Measurements from ENCODE around the gene CCDC51. TPM values are rescaled to one million over a fixed set of nuclear protein-coding genes. Genes with fewer than 3 reads are reported as not detected.
"Not testable (repeated sequence)": the region's sequence is repeated elsewhere in the genome, so short reads cannot be mapped to it uniquely, and the experiment has no call there.

The CCDC51 gene
- total and polyA plus RNA-seq, 2 experiments from 2014 or later = 20.8 to 24.1 TPM

DNA sequence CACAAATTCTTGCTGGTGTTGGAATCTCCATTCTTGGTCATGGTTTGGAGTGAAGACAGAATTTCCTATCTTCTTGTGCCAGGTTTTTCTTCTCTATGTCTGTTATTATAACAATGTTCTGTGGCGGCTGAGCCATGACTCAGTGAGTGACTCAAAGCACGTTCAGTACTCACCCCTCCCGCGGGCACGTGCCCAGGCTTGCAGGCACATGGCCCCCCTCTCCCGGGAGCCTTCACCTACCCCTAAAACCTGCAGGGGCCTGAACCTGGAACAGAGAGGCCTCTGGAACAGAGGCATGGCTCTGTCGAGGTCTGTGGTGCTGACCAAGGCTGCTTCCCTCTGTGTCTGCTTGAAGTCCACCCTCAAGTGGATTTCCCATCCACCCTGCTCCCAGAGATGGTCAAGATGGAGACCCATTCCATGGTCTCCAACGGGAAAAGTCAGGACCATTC is 37.6 kb downstream of the CCDC51 start:
- no peaks in the 10 kb centered on the region for H3K9me2 ChIP-seq (ENCODE audit: insufficient read depth)
- Mint-ChIP-seq H3K27ac (no peak overlapping the region), H3K36me3 (ENCODE audit: low read depth) (peaks cover 67% of the 10 kb centered on the region), H3K4me1 (peaks cover 11% of the 10 kb centered on the region), H3K27me3 (ENCODE audit: insufficient read depth, low read depth, poor library complexity) (peaks cover 7% of the 10 kb centered on the region), H3K9me3 (no peaks in the 10 kb centered on the region), H3K4me3 (no peak overlapping the region)
- H4K20me1 ChIP-seq (replicated peaks; ENCODE audit: insufficient read depth) = no peaks in the 10 kb centered on the region; the same call in 1 of the 2 replicates
- peak overlapping the region; percentile 56; the same call in 1 of the 2 replicates for H3K27ac ChIP-seq (ENCODE audit: low read depth)
- ATAC-seq = no peak
- TF ChIP-seq, protein P1, sequence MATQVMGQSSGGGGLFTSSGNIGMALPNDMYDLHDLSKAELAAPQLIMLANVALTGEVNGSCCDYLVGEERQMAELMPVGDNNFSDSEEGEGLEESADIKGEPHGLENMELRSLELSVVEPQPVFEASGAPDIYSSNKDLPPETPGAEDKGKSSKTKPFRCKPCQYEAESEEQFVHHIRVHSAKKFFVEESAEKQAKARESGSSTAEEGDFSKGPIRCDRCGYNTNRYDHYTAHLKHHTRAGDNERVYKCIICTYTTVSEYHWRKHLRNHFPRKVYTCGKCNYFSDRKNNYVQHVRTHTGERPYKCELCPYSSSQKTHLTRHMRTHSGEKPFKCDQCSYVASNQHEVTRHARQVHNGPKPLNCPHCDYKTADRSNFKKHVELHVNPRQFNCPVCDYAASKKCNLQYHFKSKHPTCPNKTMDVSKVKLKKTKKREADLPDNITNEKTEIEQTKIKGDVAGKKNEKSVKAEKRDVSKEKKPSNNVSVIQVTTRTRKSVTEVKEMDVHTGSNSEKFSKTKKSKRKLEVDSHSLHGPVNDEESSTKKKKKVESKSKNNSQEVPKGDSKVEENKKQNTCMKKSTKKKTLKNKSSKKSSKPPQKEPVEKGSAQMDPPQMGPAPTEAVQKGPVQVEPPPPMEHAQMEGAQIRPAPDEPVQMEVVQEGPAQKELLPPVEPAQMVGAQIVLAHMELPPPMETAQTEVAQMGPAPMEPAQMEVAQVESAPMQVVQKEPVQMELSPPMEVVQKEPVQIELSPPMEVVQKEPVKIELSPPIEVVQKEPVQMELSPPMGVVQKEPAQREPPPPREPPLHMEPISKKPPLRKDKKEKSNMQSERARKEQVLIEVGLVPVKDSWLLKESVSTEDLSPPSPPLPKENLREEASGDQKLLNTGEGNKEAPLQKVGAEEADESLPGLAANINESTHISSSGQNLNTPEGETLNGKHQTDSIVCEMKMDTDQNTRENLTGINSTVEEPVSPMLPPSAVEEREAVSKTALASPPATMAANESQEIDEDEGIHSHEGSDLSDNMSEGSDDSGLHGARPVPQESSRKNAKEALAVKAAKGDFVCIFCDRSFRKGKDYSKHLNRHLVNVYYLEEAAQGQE (IDR thresholded peaks at IDR 0.05; ENCODE audit: unreplicated experiment) = no peak
- no peak for TF ChIP-seq JUNB (IDR thresholded peaks at IDR 0.05; ENCODE audit: unreplicated experiment)
- no peak for TF ChIP-seq ZNF114 (CRISPR knock-in tag; IDR thresholded peaks at IDR 0.05)
- TF ChIP-seq NANOG (IDR thresholded peaks at IDR 0.05; ENCODE audit: borderline replicate concordance) = no peak
- no peak for TF ChIP-seq POLR2AphosphoS5 (IDR thresholded peaks at IDR 0.05; ENCODE audit: low read depth)
- TF ChIP-seq, protein P2, sequence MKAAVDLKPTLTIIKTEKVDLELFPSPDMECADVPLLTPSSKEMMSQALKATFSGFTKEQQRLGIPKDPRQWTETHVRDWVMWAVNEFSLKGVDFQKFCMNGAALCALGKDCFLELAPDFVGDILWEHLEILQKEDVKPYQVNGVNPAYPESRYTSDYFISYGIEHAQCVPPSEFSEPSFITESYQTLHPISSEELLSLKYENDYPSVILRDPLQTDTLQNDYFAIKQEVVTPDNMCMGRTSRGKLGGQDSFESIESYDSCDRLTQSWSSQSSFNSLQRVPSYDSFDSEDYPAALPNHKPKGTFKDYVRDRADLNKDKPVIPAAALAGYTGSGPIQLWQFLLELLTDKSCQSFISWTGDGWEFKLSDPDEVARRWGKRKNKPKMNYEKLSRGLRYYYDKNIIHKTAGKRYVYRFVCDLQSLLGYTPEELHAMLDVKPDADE (IDR thresholded peaks at IDR 0.05) = no peak
- TF ChIP-seq, protein P3, sequence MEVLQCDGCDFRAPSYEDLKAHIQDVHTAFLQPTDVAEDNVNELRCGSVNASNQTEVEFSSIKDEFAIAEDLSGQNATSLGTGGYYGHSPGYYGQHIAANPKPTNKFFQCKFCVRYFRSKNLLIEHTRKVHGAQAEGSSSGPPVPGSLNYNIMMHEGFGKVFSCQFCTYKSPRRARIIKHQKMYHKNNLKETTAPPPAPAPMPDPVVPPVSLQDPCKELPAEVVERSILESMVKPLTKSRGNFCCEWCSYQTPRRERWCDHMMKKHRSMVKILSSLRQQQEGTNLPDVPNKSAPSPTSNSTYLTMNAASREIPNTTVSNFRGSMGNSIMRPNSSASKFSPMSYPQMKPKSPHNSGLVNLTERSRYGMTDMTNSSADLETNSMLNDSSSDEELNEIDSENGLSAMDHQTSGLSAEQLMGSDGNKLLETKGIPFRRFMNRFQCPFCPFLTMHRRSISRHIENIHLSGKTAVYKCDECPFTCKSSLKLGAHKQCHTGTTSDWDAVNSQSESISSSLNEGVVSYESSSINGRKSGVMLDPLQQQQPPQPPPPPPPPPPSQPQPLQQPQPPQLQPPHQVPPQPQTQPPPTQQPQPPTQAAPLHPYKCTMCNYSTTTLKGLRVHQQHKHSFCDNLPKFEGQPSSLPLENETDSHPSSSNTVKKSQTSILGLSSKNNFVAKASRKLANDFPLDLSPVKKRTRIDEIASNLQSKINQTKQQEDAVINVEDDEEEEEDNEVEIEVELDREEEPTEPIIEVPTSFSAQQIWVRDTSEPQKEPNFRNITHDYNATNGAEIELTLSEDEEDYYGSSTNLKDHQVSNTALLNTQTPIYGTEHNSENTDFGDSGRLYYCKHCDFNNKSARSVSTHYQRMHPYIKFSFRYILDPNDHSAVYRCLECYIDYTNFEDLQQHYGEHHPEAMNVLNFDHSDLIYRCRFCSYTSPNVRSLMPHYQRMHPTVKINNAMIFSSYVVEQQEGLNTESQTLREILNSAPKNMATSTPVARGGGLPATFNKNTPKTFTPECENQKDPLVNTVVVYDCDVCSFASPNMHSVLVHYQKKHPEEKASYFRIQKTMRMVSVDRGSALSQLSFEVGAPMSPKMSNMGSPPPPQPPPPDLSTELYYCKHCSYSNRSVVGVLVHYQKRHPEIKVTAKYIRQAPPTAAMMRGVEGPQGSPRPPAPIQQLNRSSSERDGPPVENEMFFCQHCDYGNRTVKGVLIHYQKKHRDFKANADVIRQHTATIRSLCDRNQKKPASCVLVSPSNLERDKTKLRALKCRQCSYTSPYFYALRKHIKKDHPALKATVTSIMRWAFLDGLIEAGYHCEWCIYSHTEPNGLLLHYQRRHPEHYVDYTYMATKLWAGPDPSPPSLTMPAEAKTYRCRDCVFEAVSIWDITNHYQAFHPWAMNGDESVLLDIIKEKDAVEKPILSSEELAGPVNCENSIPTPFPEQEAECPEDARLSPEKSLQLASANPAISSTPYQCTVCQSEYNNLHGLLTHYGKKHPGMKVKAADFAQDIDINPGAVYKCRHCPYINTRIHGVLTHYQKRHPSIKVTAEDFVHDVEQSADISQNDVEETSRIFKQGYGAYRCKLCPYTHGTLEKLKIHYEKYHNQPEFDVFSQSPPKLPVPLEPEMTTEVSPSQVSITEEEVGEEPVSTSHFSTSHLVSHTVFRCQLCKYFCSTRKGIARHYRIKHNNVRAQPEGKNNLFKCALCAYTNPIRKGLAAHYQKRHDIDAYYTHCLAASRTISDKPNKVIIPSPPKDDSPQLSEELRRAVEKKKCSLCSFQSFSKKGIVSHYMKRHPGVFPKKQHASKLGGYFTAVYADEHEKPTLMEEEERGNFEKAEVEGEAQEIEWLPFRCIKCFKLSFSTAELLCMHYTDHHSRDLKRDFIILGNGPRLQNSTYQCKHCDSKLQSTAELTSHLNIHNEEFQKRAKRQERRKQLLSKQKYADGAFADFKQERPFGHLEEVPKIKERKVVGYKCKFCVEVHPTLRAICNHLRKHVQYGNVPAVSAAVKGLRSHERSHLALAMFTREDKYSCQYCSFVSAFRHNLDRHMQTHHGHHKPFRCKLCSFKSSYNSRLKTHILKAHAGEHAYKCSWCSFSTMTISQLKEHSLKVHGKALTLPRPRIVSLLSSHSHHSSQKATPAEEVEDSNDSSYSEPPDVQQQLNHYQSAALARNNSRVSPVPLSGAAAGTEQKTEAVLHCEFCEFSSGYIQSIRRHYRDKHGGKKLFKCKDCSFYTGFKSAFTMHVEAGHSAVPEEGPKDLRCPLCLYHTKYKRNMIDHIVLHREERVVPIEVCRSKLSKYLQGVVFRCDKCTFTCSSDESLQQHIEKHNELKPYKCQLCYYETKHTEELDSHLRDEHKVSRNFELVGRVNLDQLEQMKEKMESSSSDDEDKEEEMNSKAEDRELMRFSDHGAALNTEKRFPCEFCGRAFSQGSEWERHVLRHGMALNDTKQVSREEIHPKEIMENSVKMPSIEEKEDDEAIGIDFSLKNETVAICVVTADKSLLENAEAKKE (CRISPR knock-in tag; IDR thresholded peaks at IDR 0.05) = no peak
- TF ChIP-seq STAT1 (IDR thresholded peaks at IDR 0.05; ENCODE audit: unreplicated experiment) = no peak
- no peaks in the 10 kb centered on the region for H3K4me1 ChIP-seq (ENCODE audit: insufficient read depth)
- H3K36me3 ChIP-seq (ENCODE audit: insufficient read depth) = peaks cover 8% of the 10 kb centered on the region
- no peaks in the 10 kb centered on the region for H3K27me3 ChIP-seq (ENCODE audit: insufficient read depth)
- DNase-seq (ENCODE audit: low spot score) = no peak
- H2AFZ ChIP-seq = no peak overlapping the region
- H3K4me2 ChIP-seq = no peak overlapping the region
- H3K79me2 ChIP-seq (replicated peaks; ENCODE audit: insufficient read depth) = no peaks in the 10 kb centered on the region
- no peak overlapping the region for H3K4me3 ChIP-seq
- no peaks in the 10 kb centered on the region; the same call in 1 of the 2 replicates for H3F3A ChIP-seq (replicated peaks; ENCODE audit: low read depth)

DNA sequence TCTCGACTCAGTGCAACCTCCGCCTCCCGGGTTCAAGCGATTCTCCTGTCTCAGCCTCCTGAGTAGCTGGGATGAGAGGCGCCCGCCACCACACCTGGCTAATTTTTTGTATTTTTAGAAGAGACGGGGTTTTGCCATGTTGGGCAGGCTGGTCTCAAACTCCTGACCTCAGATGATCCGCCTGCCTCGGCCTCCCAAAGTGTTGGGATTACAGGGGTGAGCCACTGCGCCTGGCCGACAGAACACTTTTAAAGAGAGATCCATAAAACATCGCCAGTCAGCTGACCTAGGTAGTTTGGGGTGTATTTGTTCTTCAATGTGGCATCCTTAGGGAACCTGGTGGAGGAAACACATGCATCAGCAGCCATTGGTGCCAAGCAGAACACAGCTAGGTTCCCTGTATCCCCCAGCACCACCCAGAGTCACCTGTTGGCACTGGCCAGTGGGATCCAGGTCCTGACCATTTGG is 38.5 kb downstream of the CCDC51 start:
- H3K4me3 ChIP-seq; H3F3A ChIP-seq (replicated peaks; ENCODE audit: low read depth); H3K27me3 ChIP-seq (ENCODE audit: insufficient read depth); H3K9me3 Mint-ChIP-seq; H3K4me1 ChIP-seq (ENCODE audit: insufficient read depth); H4K20me1 ChIP-seq (replicated peaks; ENCODE audit: insufficient read depth); H2AFZ ChIP-seq; H3K27me3 Mint-ChIP-seq (ENCODE audit: insufficient read depth, low read depth, poor library complexity); H3K79me2 ChIP-seq (replicated peaks; ENCODE audit: insufficient read depth); H3K36me3 ChIP-seq (ENCODE audit: insufficient read depth); ATAC-seq; H3K4me3 Mint-ChIP-seq; H3K9me2 ChIP-seq (ENCODE audit: insufficient read depth); H3K27ac Mint-ChIP-seq; H3K4me2 ChIP-seq; DNase-seq (ENCODE audit: low spot score); H3K27ac ChIP-seq (ENCODE audit: low read depth): not testable (repeated sequence)
- H3K4me1 Mint-ChIP-seq = peaks cover 11% of the 10 kb centered on the region
- H3K36me3 Mint-ChIP-seq (ENCODE audit: low read depth) = peaks cover 60% of the 10 kb centered on the region

Data from GM23338 (cell line).